HepG2 (cell line): ENCODE results near the gene UQCRC1. TPM values are rescaled to one million over a fixed set of nuclear protein-coding genes. Genes with fewer than 3 reads are reported as not detected.

Experiments used
- ATAC-seq: fragments of 200-7000 bp; cut with Tn5 transposase; 3 replicates; pipeline ENCODE4 v1.9.1; 2020; ENCODE audit warnings: mild to moderate bottlenecking, moderate library complexity
- BruUV-seq: library from RNA; stranded (reverse); fragments of 400-500 nt; replicated peaks from 2 replicates; lab custom pipeline; 2021; lab: Mats Ljungman, UMichigan
- CTCF ChIA-PET: fragments of 300-600 bp; formaldehyde crosslinking; extraction: SDS; loops from one replicate; lab custom pipeline; 2021; ENCODE audit warnings: low total read pairs, inconsistent platforms, low intra/inter-chr PET ratio; lab: Yijun Ruan, JAX
- POLR2A ChIA-PET: fragments of 350-600 bp; sonication (Branson Sonifier 250); formaldehyde crosslinking; loops from one replicate; lab custom pipeline; 2020; ENCODE audit warnings: antibody characterized with exemption, inconsistent platforms; lab: Yijun Ruan, JAX
- DNase-seq: peaks from one replicate; pipeline ENCODE4 v3.0.0-alpha.2; 2015; ENCODE audit warnings: low spot score
- FAIRE-seq: peaks from 3 replicates; lab custom pipeline; 2011; peaks lifted over from hg19 to GRCh38; lab: Jason Lieb, UNC
- H2AFZ ChIP-seq: one replicate; pipeline ENCODE4 v1.6.1; 2011; ENCODE audit warnings: low read length, inconsistent platforms
- H3K27ac ChIP-seq: fragments of 300-600 bp; 3 replicates; pipeline ENCODE4 v1.8.0; 2011; ENCODE audit warnings: mixed run types, mild to moderate bottlenecking, mixed read lengths, low read length, inconsistent platforms; ENCODE audit not compliant: insufficient read depth; ENCODE audit errors: extremely low read length
- H3K27me3 ChIP-seq, 2 experiments: fragments of 200-600 bp in 1 of 2; 2 replicates in 1 of 2; 3 replicates in 1 of 2; pipeline versions ENCODE4 v1.6.0 to v1.8.0; 2011; ENCODE audit warnings: low read length in 2 of 2, mild to moderate bottlenecking in 2 of 2, moderate library complexity in 2 of 2, inconsistent platforms in 1 of 2; ENCODE audit not compliant: insufficient read depth in 2 of 2, control insufficient read depth in 1 of 2
- H3K36me3 ChIP-seq, 2 experiments: fragments of 200-600 bp in 1 of 2; replicated peaks in 1 of 2; 2 replicates in 1 of 2; 3 replicates in 1 of 2; pipeline versions ENCODE4 v1.5.1 to v1.8.0; 2011; ENCODE audit warnings: low read length in 2 of 2, inconsistent platforms in 1 of 2; ENCODE audit not compliant: insufficient read depth in 2 of 2, control insufficient read depth in 1 of 2
- H3K4me1 ChIP-seq: 2 replicates; pipeline ENCODE4 v1.5.1; 2012; ENCODE audit warnings: low read length, inconsistent platforms; ENCODE audit not compliant: insufficient read depth
- H3K4me2 ChIP-seq: 2 replicates; pipeline ENCODE4 v1.6.0; 2011; ENCODE audit warnings: low read depth, low read length, inconsistent platforms
- H3K4me3 ChIP-seq, 3 experiments: fragments of 200-600 bp in 1 of 3; sonication (generic), shearing (Covaris generic) in 1 of 3; replicated peaks in 1 of 3; 2 replicates each; pipeline ENCODE4 v1.5.1; 2011 to 2016; ENCODE audit warnings: low read length in 3 of 3, inconsistent platforms in 2 of 3, low read depth in 2 of 3, mild to moderate bottlenecking in 2 of 3, control low read depth in 1 of 3, mixed read lengths in 1 of 3; ENCODE audit not compliant: insufficient read depth in 1 of 3
- H3K79me2 ChIP-seq: one replicate; pipeline ENCODE4 v1.6.1; 2011; ENCODE audit warnings: low read length, inconsistent platforms; ENCODE audit not compliant: insufficient read depth
- H3K9ac ChIP-seq: 2 replicates; pipeline ENCODE4 v1.6.0; 2011; ENCODE audit warnings: mild to moderate bottlenecking, low read depth, low read length, inconsistent platforms; ENCODE audit not compliant: insufficient read depth
- H3K9me3 ChIP-seq: 2 replicates; pipeline ENCODE4 v1.5.1; 2012; ENCODE audit warnings: mild to moderate bottlenecking, low read length
- H4K20me1 ChIP-seq: 2 replicates; pipeline ENCODE4 v1.6.0; 2011; ENCODE audit warnings: inconsistent platforms, mild to moderate bottlenecking, low read length, moderate library complexity; ENCODE audit not compliant: insufficient read depth
- CREB3 ChIP-seq: sonication (generic); formaldehyde crosslinking; IDR thresholded peaks from 2 replicates; pipeline ENCODE4 v1.5.0; 2020; ENCODE audit warnings: missing genetic modification reagents
- ELK4 ChIP-seq: sonication (generic); formaldehyde crosslinking; IDR thresholded peaks from 2 replicates; pipeline ENCODE4 v1.9.0; 2021; ENCODE audit warnings: missing genetic modification reagents, borderline replicate concordance
- FOSL2 ChIP-seq: sonication (generic); formaldehyde crosslinking; IDR thresholded peaks from 2 replicates; pipeline ENCODE4 v1.4.0; 2020; ENCODE audit warnings: missing genetic modification reagents
- FOXA1 ChIP-seq, 2 experiments: fragments of 450-650 bp in 1 of 2; sonication (generic) in 1 of 2; formaldehyde crosslinking in 1 of 2; IDR thresholded peaks; 2 replicates each; pipeline versions ENCODE4 v1.4.0 to v1.6.1; 2016 to 2020; ENCODE audit warnings: missing genetic modification reagents in 1 of 2
- FOXA3 ChIP-seq: IDR thresholded peaks from 2 replicates; pipeline ENCODE4 v1.6.1; 2016; ENCODE audit warnings: missing genetic modification reagents, missing compliant biosample characterization
- FOXO1 ChIP-seq: sonication (generic); formaldehyde crosslinking; IDR thresholded peaks from 2 replicates; pipeline ENCODE4 v1.4.0; 2020; ENCODE audit warnings: missing genetic modification reagents
- GFI1 ChIP-seq: sonication (generic); formaldehyde crosslinking; IDR thresholded peaks from 2 replicates; pipeline ENCODE4 v1.5.0; 2020; ENCODE audit warnings: missing genetic modification reagents, mild to moderate bottlenecking, borderline replicate concordance
- JUN ChIP-seq: sonication (generic); formaldehyde crosslinking; IDR thresholded peaks from 2 replicates; pipeline ENCODE4 v1.4.0; 2020; ENCODE audit warnings: mild to moderate bottlenecking, missing genetic modification reagents
- NFIB ChIP-seq: sonication (generic); formaldehyde crosslinking; IDR thresholded peaks from 2 replicates; pipeline ENCODE4 v1.9.0; 2021; ENCODE audit warnings: missing genetic modification reagents, mild to moderate bottlenecking, borderline replicate concordance
- SALL1 ChIP-seq: sonication (generic); formaldehyde crosslinking; IDR thresholded peaks from 2 replicates; pipeline ENCODE4 v1.8.0; 2022; ENCODE audit warnings: mild to moderate bottlenecking, missing genetic modification reagents
- TFAP4 ChIP-seq: sonication (generic); IDR thresholded peaks from 2 replicates; pipeline ENCODE4 v1.6.1; 2016; ENCODE audit warnings: low read depth, borderline replicate concordance
- ZBTB38 ChIP-seq: sonication (generic); formaldehyde crosslinking; IDR thresholded peaks from 2 replicates; pipeline ENCODE4 v1.5.1; 2020; ENCODE audit warnings: mild to moderate bottlenecking, missing genetic modification reagents
- ZNF564 ChIP-seq: sonication (generic); formaldehyde crosslinking; IDR thresholded peaks from 2 replicates; pipeline ENCODE4 v1.8.1; 2023; ENCODE audit warnings: mild to moderate bottlenecking, missing genetic modification reagents
- ZNF609 ChIP-seq: sonication (generic); formaldehyde crosslinking; IDR thresholded peaks from 2 replicates; pipeline ENCODE4 v1.4.0; 2020; ENCODE audit warnings: mild to moderate bottlenecking, missing genetic modification reagents, borderline replicate concordance
- ZNF615 ChIP-seq: sonication (generic); formaldehyde crosslinking; IDR thresholded peaks from 2 replicates; pipeline ENCODE4 v1.5.0; 2020; ENCODE audit warnings: mild to moderate bottlenecking, missing genetic modification reagents, borderline replicate concordance
- WGBS: methylation state at CpG from one replicate; pipeline ENCODE4 v1.1.6; 2017; ENCODE audit warnings: low lambda C conversion rate; 5-methylcytosine and 5-hydroxymethylcytosine counted together
- in situ Hi-C: cut with HindIII; loops from 2 replicates; pipeline ENCODE4 v1.10.0; 2017; ENCODE audit warnings: low pct_unique_long_range_greater_than_20kb; ENCODE audit not compliant: extremely low pct_ligation_motif_present
- intact Hi-C: fragments of 100-400 bp; cut with micrococcal nuclease; formaldehyde crosslinking; loops from one replicate; pipeline ENCODE4 v1.10.0; 2022; ENCODE audit not compliant: unreplicated experiment
- polyA plus RNA-seq, 8 experiments: library from polyadenylated mRNA; depleted of rRNA in 3 of 8; stranded (reverse) in 7 of 8; unstranded in 1 of 8; fragments of >200 nt; fragmentation: Illumina TruSeq in 4 of 8; extraction: Trizol in 4 of 8; gene quantifications; 2 replicates each; pipeline versions ENCODE4 v1.2.1 to v1.2.3, GENCODE V29; 2011 to 2016; ENCODE audit warnings: low read depth in 4 of 8, missing spikeins in 1 of 8, mixed read lengths in 1 of 8; ENCODE audit not compliant: insufficient read depth in 1 of 8
- total RNA-seq, 5 experiments: library from RNA; depleted of rRNA; stranded (reverse); fragments of >200 nt; fragmentation: Illumina TruSeq; extraction: Trizol; gene quantifications; 2 replicates each; pipeline ENCODE4 v1.2.3, GENCODE V29; 2016; ENCODE audit warnings: low read depth in 1 of 5

Gene UQCRC1
- total and polyA plus RNA-seq, 2 of the 13 experiments (the other 11 are each of a cell fraction or from before 2014, with no cell fraction given), result 316 to 680 TPM

GRCh38 chr3:48637305-48637704 is 27.9 kb upstream of the UQCRC1 start:
- BruUV-seq, result no TSS peak
- no peak for ATAC-seq
- ChIA-PET CTCF (no interaction called here), POLR2A (interaction anchor here (3.5 kb wide), 1 partner anchor 25 kb away, joined by 24 read pairs; no protein-coding TSS in a partner anchor)
- in situ Hi-C loops, result no loop called here
- Histone ChIP-seq H3K4me3 (peak overlapping the region in 2 of 3 experiments; percentile 4 to 9; a peak in 1 of 6 replicates), H3K79me2 (peaks cover 36% of the 10 kb centered on the region), H3K4me1 (peaks cover 50% of the 10 kb centered on the region), H3K36me3 (peaks cover 3 to 17% of the 10 kb centered on the region in 2 experiments; a peak in 4 of 5 replicates), H3K9me3 (no peaks in the 10 kb centered on the region), H4K20me1 (no peaks in the 10 kb centered on the region), H3K27me3 (no peaks in the 10 kb centered on the region; a peak in 1 of 5 replicates), H3K9ac (peak overlapping the region; percentile 83; the same call in 1 of the 2 replicates), H2AFZ (no peak overlapping the region), H3K27ac (peak overlapping the region; percentile 1), H3K4me2 (peak overlapping the region; percentile 83; the same call in 1 of the 2 replicates)
- DNase-seq, result peak; percentile 15
- FAIRE-seq, result no peak
- 40% methylated on average over 5 of the region's 6 CpGs for WGBS
- intact Hi-C loops, result no loop called here
- TF ChIP-seq FOXO1 (CRISPR knock-in tag) (no peak), SALL1 (CRISPR knock-in tag) (no peak), JUN (no peak), FOXA1 (IDR thresholded peaks at IDR 0.05) (no peak), FOXA1 (CRISPR knock-in tag; IDR thresholded peaks at IDR 0.05) (peak; percentile 41; the same call in 1 of the 2 replicates), FOXA3 (peak; percentile 12; the same call in 1 of the 2 replicates), ZNF615 (CRISPR knock-in tag) (no peak), ZNF609 (CRISPR knock-in tag) (no peak), ZBTB38 (CRISPR knock-in tag) (no peak), ELK4 (CRISPR knock-in tag) (no peak), NFIB (CRISPR knock-in tag) (no peak), ZNF564 (no peak), CREB3 (CRISPR knock-in tag) (no peak), GFI1 (CRISPR knock-in tag) (no peak), TFAP4 (peak; percentile 74; the same call in 1 of the 2 replicates), FOSL2 (CRISPR knock-in tag) (no peak)
